ENCODE results near the gene LRP1B. TPM values are rescaled to one million over a fixed set of nuclear protein-coding genes. Genes with fewer than 3 reads are reported as not detected.

LRP1B gene
- total and polyA plus RNA-seq, 2 donors (not counting 1 experiment from before 2014, with no cell fraction given), result not detected

GRCh38 chr2:140526575-140526974, 1604.2 kb downstream of the LRP1B start:
- no peak overlapping the region for H3K4me3 ChIP-seq (ENCODE audit: control extremely low read depth in 1 of 5, extremely low read depth in 1 of 5, insufficient read depth in 1 of 5, low read depth in 2 of 5, low read length in 4 of 5)
- no peak overlapping the region for H2AFZ ChIP-seq (ENCODE audit: insufficient read depth, low read depth, low read length, poor library complexity, severe bottlenecking)
- no peak for ATAC-seq (ENCODE audit: low read depth)
- H3K9me3 ChIP-seq (ENCODE audit: control extremely low read depth in 1 of 3, control insufficient read depth in 2 of 3, insufficient read depth in 1 of 3, low read length in 2 of 3), result no peaks in the 10 kb centered on the region
- no peak overlapping the region for H3K9ac ChIP-seq (ENCODE audit: low read length)
- no peak for DNase-seq
- no peak for TF ChIP-seq CTCF (IDR thresholded peaks at IDR 0.05)
- H3K36me3 ChIP-seq (replicated peaks in 1 of 2; ENCODE audit: control extremely low read depth in 1 of 2, control insufficient read depth in 1 of 2, extremely low read depth in 1 of 2, insufficient read depth in 2 of 2, low read length in 1 of 2), result no peaks in the 10 kb centered on the region
- H3K27me3 Mint-ChIP-seq, result no peaks in the 10 kb centered on the region
- CTCF ChIA-PET, result no interaction called here
- H3K4me3 Mint-ChIP-seq, result no peak overlapping the region
- no peaks in the 10 kb centered on the region for H3K9me3 Mint-ChIP-seq (ENCODE audit: insufficient read depth)
- POLR2A ChIA-PET, result no interaction called here
- no peaks in the 10 kb centered on the region for H3K79me2 ChIP-seq (ENCODE audit: control insufficient read depth, insufficient read depth, low read length)
- no peaks in the 10 kb centered on the region for H4K20me1 ChIP-seq (ENCODE audit: control insufficient read depth, insufficient read depth, low read length, poor library complexity, severe bottlenecking)
- no peak overlapping the region for H3K4me2 ChIP-seq (replicated peaks; ENCODE audit: low read depth, low read length, poor library complexity, severe bottlenecking)
- no peaks in the 10 kb centered on the region for H3K4me1 ChIP-seq (ENCODE audit: control insufficient read depth in 2 of 2, insufficient read depth in 2 of 2, low read length in 2 of 2)
- no peaks in the 10 kb centered on the region for H3K4me1 Mint-ChIP-seq
- H3K27ac Mint-ChIP-seq, result no peak overlapping the region
- H3K27me3 ChIP-seq (replicated peaks in 1 of 4; ENCODE audit: control extremely low read depth in 1 of 4, control insufficient read depth in 3 of 4, insufficient read depth in 4 of 4, low read length in 3 of 4), result no peaks in the 10 kb centered on the region
- no peak overlapping the region for H3K27ac ChIP-seq (ENCODE audit: low read length in 2 of 2)
- intact Hi-C loops (cut with micrococcal nuclease), result no loop called here

- no peak overlapping the region for H3K4me2 ChIP-seq (replicated peaks; ENCODE audit: low read depth, low read length, poor library complexity, severe bottlenecking)
- no peak for ATAC-seq (ENCODE audit: low read depth)
- no peak overlapping the region for H3K9ac ChIP-seq (ENCODE audit: low read length)
- Mint-ChIP-seq H3K9me3 (ENCODE audit: insufficient read depth) (peaks cover 5% of the 10 kb centered on the region), H3K4me3 (no peak overlapping the region), H3K27me3 (no peaks in the 10 kb centered on the region), H3K27ac (no peak overlapping the region), H3K4me1 (no peaks in the 10 kb centered on the region)
- H3K4me3 ChIP-seq (ENCODE audit: control extremely low read depth in 1 of 5, extremely low read depth in 1 of 5, insufficient read depth in 1 of 5, low read depth in 2 of 5, low read length in 4 of 5), result no peak overlapping the region
- H3K9me3 ChIP-seq (ENCODE audit: control extremely low read depth in 1 of 3, control insufficient read depth in 2 of 3, insufficient read depth in 1 of 3, low read length in 2 of 3), result peaks cover 0 to 1% (median 0%) of the 10 kb centered on the region in 3 donors
- H3K27ac ChIP-seq (ENCODE audit: low read length in 2 of 2), result no peak overlapping the region
- ChIA-PET CTCF (no interaction called here), POLR2A (no interaction called here)
- H2AFZ ChIP-seq (ENCODE audit: insufficient read depth, low read depth, low read length, poor library complexity, severe bottlenecking), result no peak overlapping the region
- DNase-seq, result no peak
- no peaks in the 10 kb centered on the region for H3K4me1 ChIP-seq (ENCODE audit: control insufficient read depth in 2 of 2, insufficient read depth in 2 of 2, low read length in 2 of 2)
- H4K20me1 ChIP-seq (ENCODE audit: control insufficient read depth, insufficient read depth, low read length, poor library complexity, severe bottlenecking), result no peaks in the 10 kb centered on the region
- no peaks in the 10 kb centered on the region for H3K27me3 ChIP-seq (replicated peaks in 1 of 4; ENCODE audit: control extremely low read depth in 1 of 4, control insufficient read depth in 3 of 4, insufficient read depth in 4 of 4, low read length in 3 of 4)
- intact Hi-C loops (cut with micrococcal nuclease), result no loop called here
- no CpG with 5 or more reads among the region's 3 CpGs for WGBS (ENCODE audit: insufficient coverage)
- no peaks in the 10 kb centered on the region for H3K36me3 ChIP-seq (replicated peaks in 1 of 2; ENCODE audit: control extremely low read depth in 1 of 2, control insufficient read depth in 1 of 2, extremely low read depth in 1 of 2, insufficient read depth in 2 of 2, low read length in 1 of 2)
- TF ChIP-seq EZH2 (IDR thresholded peaks at IDR 0.05; ENCODE audit: borderline replicate concordance, insufficient read depth, low read depth, low read length, poor library complexity, severe bottlenecking) (no peak), CTCF (IDR thresholded peaks at IDR 0.05) (no peak)
- no peaks in the 10 kb centered on the region for H3K79me2 ChIP-seq (ENCODE audit: control insufficient read depth, insufficient read depth, low read length)
These were observed 1618.7 kb downstream of the LRP1B start for GRCh38 chr2:140512106-140512505.
